Retinal pigment epithelial cell (primary cell): Measurements from ENCODE around the gene ZNF778.

Experiments used
- DNase-seq: peaks from one replicate; pipeline ENCODE4 v3.0.0-alpha.2; 2010; ENCODE audit warnings: low read depth
- H3K4me3 ChIP-seq: 2 replicates; pipeline ENCODE4 v1.5.1; 2011; ENCODE audit warnings: mild to moderate bottlenecking, low read length, control low read depth, moderate library complexity
- CTCF ChIP-seq: conservative IDR thresholded peaks from 2 replicates; pipeline ENCODE4 v1.5.1; 2011; ENCODE audit warnings: low read depth, low read length, control low read depth, inconsistent platforms

ZNF778 gene

GRCh38 chr16:89274561-89275283 lies 57.2 kb downstream of the ZNF778 start:
- DNase-seq: no peak
- H3K4me3 ChIP-seq: no peak overlapping the region
- no peak for TF ChIP-seq CTCF

- no peak for DNase-seq
- no peak overlapping the region for H3K4me3 ChIP-seq
- TF ChIP-seq CTCF: no peak
Measured at GRCh38 chr16:89275284-89275584, 57.7 kb downstream of the ZNF778 start.

GRCh38 chr16:89275837-89276720 lies 58.6 kb downstream of the ZNF778 start:
- H3K4me3 ChIP-seq: no peak overlapping the region
- TF ChIP-seq CTCF: no peak
- DNase-seq: no peak

GRCh38 chr16:89277049-89277448 lies 59.5 kb downstream of the ZNF778 start:
- no peak for DNase-seq
- TF ChIP-seq CTCF: no peak

GRCh38 chr16:89277641-89278341 lies 60.3 kb downstream of the ZNF778 start:
- no peak for TF ChIP-seq CTCF
- no peak for DNase-seq
- H3K4me3 ChIP-seq: no peak overlapping the region

More at GRCh38 chr16:89277049-89277448, 59.5 kb downstream of the ZNF778 start:
- no peak overlapping the region for H3K4me3 ChIP-seq

GRCh38 chr16:89278441-89279240 lies 61.1 kb downstream of the ZNF778 start:
- no peak for TF ChIP-seq CTCF
- no peak for DNase-seq
- H3K4me3 ChIP-seq: no peak overlapping the region
